Pancreas (tissue), 10 donors: ENCODE results near the gene GPR85. TPM values are rescaled to one million over a fixed set of nuclear protein-coding genes. Genes with fewer than 3 reads are reported as not detected.
"Not testable (repeated sequence)": the region's sequence is repeated elsewhere in the genome, so short reads cannot be mapped to it uniquely, and the experiment has no call there.

Experiments
- ATAC-seq, 4 donors: fragments of 200-7000 bp; cut with Tn5 transposase; one replicate each; pipeline versions ENCODE4 v1.8.0 to v1.9.1; 2020; ENCODE audit warnings: mild to moderate bottlenecking in 4 of 4, moderate library complexity in 4 of 4
- DNase-seq, 6 donors: peaks; one replicate each; pipeline ENCODE4 v3.0.0-alpha.2; 2020
- FAIRE-seq: peaks from 2 replicates; lab custom pipeline; 2012; peaks lifted over from hg19 to GRCh38; lab: Jason Lieb, UNC
- H3K27ac ChIP-seq, 4 donors: fragments of 200-600 bp; sonication (generic); 1 replicate in 3 of 4; 2 replicates in 1 of 4; pipeline versions ENCODE4 v1.5.0 to v1.8.0; 2020
- H3K27me3 ChIP-seq, 4 donors: fragments of 200-600 bp; one replicate each; pipeline ENCODE4 v1.8.0; 2021
- H3K36me3 ChIP-seq, 3 donors: fragments of 200-600 bp; sonication (generic) in 1 of 3; one replicate each; pipeline versions ENCODE4 v1.5.0 to v1.8.0; 2020 to 2021
- H3K4me1 ChIP-seq, 3 donors: fragments of 200-600 bp; one replicate each; pipeline ENCODE4 v1.8.0; 2021
- H3K4me3 ChIP-seq, 4 donors: fragments of 200-600 bp; sonication (generic) in 2 of 4; one replicate each; pipeline versions ENCODE4 v1.5.0 to v1.8.0; 2020 to 2021
- H3K9me3 ChIP-seq, 4 donors: fragments of 200-600 bp; one replicate each; pipeline ENCODE4 v1.8.0; 2021
- WGBS, 2 donors: extraction: QIAGEN DNeasy Blood & Tissue Kit; methylation state at CpG; one replicate each; pipeline ENCODE4 v1.1.7; 2013; 5-methylcytosine and 5-hydroxymethylcytosine counted together
- intact Hi-C, 3 donors: fragments of 100-400 bp; cut with DNase I; formaldehyde crosslinking; loops; one replicate each; pipeline versions ENCODE4 v1.11.1 to v1.14.2; 2022
- polyA plus RNA-seq, 2 donors: library from polyadenylated mRNA; stranded (reverse); fragments of 200-250 nt; gene quantifications; one replicate each; pipeline ENCODE4 v1.2.3, GENCODE V29; 2013
- total RNA-seq, 6 donors: library from RNA; stranded (reverse); fragmentation: NEBNext Ultra II Directional in 4 of 6; extraction: Animal tissue kit (Norgen Biotek cat#: 25700) in 4 of 6; gene quantifications; one replicate each; pipeline versions ENCODE4 v1.2.1 to v1.2.4, GENCODE V29; 2021 to 2023
- TF ChIP-seq, protein P1 (sequence below), 4 donors: fragments of 200-600 bp; sonication (generic) in 3 of 4; IDR thresholded peaks; one replicate each; pipeline versions ENCODE4 v1.5.0 to v1.8.0; 2021; ENCODE audit warnings: antibody characterized with exemption in 4 of 4
- donor health status: healthy with polysubstance abuse.
- donor health status: DM: no; HTN: no; CAD: no; lungs with moderate emphysema.
- donor health status: DM: no; HTN: no; CAD: no.
- donor health status: control.
- donor health status: control.
- donor health status: Bipolar disorder and iron deficiency.
- donor health status: DM: yes; HTN: yes; CAD: no.
- donor health status: DM: no; HTN: no; CAD: no.
- donor health status: DM: no; HTN: no; CAD: no.
- donor health status: DM: yes; HTN: yes; CAD: no.

The GPR85 gene
- total and polyA plus RNA-seq, 8 donors: 0.06 to 1.2 (median 0.23) TPM; not detected in 1

DNA sequence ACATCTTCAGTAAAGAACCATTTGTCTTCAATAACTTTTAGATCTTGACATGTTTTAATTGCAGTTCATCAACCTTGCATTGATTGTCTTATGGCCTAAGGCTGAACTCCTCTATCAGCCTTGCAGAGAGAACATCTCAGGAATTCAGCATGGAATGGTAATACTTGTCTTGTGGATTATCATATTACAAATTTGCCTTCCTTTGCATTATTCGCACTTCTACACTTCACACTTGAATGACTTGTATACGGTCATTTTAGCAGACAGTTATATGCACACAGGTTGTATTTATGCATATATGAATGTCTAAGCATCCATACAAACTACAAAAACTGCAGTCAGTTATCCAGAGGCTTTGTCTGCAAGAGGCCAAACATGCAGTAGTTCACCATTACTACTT is 31.7 kb downstream of the GPR85 start:
- Histone ChIP-seq H3K27ac (no peak overlapping the region), H3K27me3 (no peaks in the 10 kb centered on the region), H3K9me3 (no peaks in the 10 kb centered on the region), H3K36me3 (no peaks in the 10 kb centered on the region), H3K4me3 (no peak overlapping the region), H3K4me1 (no peaks in the 10 kb centered on the region)
- ATAC-seq (no peak), FAIRE-seq (no peak), DNase-seq (no peak)
- WGBS, 2 donors: 39 to 42% methylated on average over 2 of the region's 2 CpGs
- intact Hi-C loops: no loop called here
- TF ChIP-seq, protein P1, sequence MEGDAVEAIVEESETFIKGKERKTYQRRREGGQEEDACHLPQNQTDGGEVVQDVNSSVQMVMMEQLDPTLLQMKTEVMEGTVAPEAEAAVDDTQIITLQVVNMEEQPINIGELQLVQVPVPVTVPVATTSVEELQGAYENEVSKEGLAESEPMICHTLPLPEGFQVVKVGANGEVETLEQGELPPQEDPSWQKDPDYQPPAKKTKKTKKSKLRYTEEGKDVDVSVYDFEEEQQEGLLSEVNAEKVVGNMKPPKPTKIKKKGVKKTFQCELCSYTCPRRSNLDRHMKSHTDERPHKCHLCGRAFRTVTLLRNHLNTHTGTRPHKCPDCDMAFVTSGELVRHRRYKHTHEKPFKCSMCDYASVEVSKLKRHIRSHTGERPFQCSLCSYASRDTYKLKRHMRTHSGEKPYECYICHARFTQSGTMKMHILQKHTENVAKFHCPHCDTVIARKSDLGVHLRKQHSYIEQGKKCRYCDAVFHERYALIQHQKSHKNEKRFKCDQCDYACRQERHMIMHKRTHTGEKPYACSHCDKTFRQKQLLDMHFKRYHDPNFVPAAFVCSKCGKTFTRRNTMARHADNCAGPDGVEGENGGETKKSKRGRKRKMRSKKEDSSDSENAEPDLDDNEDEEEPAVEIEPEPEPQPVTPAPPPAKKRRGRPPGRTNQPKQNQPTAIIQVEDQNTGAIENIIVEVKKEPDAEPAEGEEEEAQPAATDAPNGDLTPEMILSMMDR (IDR thresholded peaks at IDR 0.05): no peak

DNA sequence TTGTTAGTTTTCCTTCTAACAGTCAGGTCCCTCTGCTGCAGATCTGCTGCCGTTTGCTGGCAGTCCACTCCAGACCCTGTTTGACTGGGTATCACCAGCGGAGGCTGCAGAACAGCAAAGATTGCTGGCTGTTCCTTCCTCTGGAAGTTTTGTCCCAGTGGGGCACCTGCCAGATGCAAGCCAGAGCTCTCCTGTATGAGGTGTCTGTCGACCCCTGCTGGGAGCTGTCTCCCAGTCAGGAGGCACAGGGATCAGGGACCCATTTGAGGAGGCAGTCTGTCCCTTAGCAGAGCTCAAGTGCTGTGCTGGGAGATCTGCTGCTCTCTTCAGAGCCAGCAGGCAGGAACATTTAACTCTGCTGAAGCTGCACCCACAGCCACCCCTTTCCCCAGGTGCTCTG is 32.4 kb downstream of the GPR85 start:
- 51 to 64% methylated on average over 3 of the region's 3 CpGs for WGBS, 2 donors
- DNase-seq: peak in 1 of 6 donors; percentile 8

DNA sequence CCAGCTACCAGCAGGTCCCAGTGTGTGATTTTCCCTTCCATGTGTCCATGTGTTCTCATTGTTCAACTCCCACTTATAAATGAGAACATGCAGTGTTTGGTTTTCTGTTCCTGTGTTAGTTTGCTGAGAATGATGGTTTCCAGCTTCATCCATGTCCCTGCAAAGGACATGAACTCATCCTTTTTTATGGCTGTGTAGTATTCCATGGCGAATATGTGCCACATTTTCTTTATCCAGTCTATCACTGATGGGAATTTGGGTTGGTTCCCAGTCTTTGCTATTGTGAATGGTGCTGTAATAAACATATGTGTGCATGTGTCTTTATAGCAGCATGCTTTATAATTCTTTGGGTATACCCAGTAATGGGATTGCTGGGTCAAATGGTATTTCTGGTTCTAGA is 37.4 kb downstream of the GPR85 start:
- H3K36me3 ChIP-seq, FAIRE-seq, H3K27ac ChIP-seq, H3K4me3 ChIP-seq, intact Hi-C loops, ATAC-seq, H3K27me3 ChIP-seq, H3K4me1 ChIP-seq, DNase-seq, H3K9me3 ChIP-seq: not testable (repeated sequence)
- 70 to 73% methylated on average over 1 of the region's 1 CpG for WGBS, 2 donors

More for the DNA sequence above, 32.4 kb downstream of the GPR85 start:
- H3K9me3 ChIP-seq, H3K36me3 ChIP-seq, H3K4me3 ChIP-seq, FAIRE-seq, ATAC-seq, H3K4me1 ChIP-seq, H3K27ac ChIP-seq, intact Hi-C loops, H3K27me3 ChIP-seq: not testable (repeated sequence)

DNA sequence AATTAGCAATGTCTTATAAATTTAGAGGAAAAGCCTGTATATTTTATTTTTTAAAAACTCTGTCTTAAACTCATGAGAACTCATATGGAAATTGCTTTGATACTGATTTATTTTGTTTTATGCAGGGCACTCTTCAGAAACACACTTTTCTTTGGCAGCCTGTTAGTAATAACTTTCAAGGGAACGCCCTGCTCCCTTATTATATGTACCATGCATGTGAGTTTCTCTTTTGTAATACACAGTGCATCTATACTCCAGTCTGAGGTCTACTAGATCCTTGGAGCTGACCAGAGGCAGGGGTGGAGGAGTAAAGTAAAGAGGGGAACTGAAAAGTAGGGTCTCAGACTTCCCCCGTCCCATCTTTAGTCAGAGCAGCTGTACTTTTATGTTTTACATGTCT is 40.2 kb downstream of the GPR85 start:
- H3K27ac ChIP-seq: no peak overlapping the region
- H3K4me3 ChIP-seq: no peak overlapping the region
- ATAC-seq: no peak
- no peaks in the 10 kb centered on the region for H3K27me3 ChIP-seq
- no peaks in the 10 kb centered on the region for H3K9me3 ChIP-seq
- no peak for DNase-seq
- H3K36me3 ChIP-seq: no peaks in the 10 kb centered on the region
- 40 to 69% methylated on average over 2 of the region's 2 CpGs for WGBS, 2 donors
- TF ChIP-seq, protein P1 (IDR thresholded peaks at IDR 0.05): no peak
- no peak for FAIRE-seq
- H3K4me1 ChIP-seq: no peaks in the 10 kb centered on the region
- intact Hi-C loops: no loop called here

DNA sequence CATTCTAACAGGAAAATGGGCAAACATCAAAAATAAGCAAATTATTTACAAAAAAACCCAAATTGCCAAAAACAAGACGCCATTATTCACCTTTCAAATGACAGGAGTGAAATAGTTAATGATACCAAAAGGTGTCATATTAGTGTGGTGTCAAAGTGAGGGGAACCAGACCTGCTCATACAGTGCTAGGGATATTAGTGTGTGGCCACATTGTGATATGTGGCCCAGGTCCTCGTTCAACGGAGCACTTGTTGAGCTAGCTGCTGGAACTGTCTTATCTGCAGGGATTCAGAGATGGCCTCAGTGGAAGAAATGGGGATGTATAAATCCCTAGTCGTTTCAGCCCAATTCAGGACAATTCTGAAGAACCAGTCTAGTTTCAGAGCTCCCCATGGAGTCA is 41.2 kb downstream of the GPR85 start:
- Histone ChIP-seq H3K27ac (no peak overlapping the region), H3K4me3 (no peak overlapping the region), H3K36me3 (no peaks in the 10 kb centered on the region), H3K27me3 (no peaks in the 10 kb centered on the region), H3K9me3 (no peaks in the 10 kb centered on the region), H3K4me1 (no peaks in the 10 kb centered on the region)
- TF ChIP-seq, protein P1 (IDR thresholded peaks at IDR 0.05): no peak
- DNase-seq (no peak), ATAC-seq (no peak), FAIRE-seq (no peak)
- 43 to 45% methylated on average over 4 of the region's 4 CpGs for WGBS, 2 donors
- intact Hi-C loops: no loop called here

DNA sequence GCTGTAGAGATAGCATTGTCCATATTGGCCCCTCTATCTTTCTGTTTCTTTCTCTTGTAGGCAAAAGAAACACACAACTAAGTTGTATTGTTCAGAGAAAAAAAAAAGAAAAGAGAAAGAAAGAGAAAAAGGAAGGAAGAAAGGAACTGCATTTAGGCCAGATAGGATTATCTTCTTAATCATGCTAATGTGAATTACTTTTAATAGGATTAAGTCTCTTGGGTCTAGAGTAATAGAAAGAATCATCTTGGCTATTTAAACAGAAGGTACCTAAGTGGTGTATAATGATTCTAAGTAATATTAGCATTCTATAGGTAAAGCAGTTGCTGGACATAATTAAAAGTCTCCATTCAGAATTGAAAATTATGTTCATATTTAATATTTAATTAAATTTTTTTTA is 42.2 kb downstream of the GPR85 start:
- Histone ChIP-seq H3K27ac (no peak overlapping the region), H3K4me1 (no peaks in the 10 kb centered on the region), H3K4me3 (no peak overlapping the region), H3K9me3 (no peaks in the 10 kb centered on the region), H3K36me3 (no peaks in the 10 kb centered on the region), H3K27me3 (no peaks in the 10 kb centered on the region)
- FAIRE-seq (no peak), DNase-seq (no peak), ATAC-seq (no peak)
- TF ChIP-seq, protein P1 (IDR thresholded peaks at IDR 0.05): no peak
- intact Hi-C loops: no loop called here
